ENCODE results near the gene GPC5. TPM values are rescaled to one million over a fixed set of nuclear protein-coding genes. Genes with fewer than 3 reads are reported as not detected.

Gene GPC5
- total and polyA plus RNA-seq, 2 experiments from 2014 or later: 0.32 TPM; not detected in 1

- H3K9ac ChIP-seq: no peak overlapping the region
- H3K9me2 ChIP-seq (ENCODE audit: insufficient read depth): no peaks in the 10 kb centered on the region
- DNase-seq: no peak
- H4K20me1 ChIP-seq (ENCODE audit: insufficient read depth): no peaks in the 10 kb centered on the region
- no peaks in the 10 kb centered on the region for H3K36me3 ChIP-seq (ENCODE audit: low read depth)
- H3K9me3 ChIP-seq (ENCODE audit: low read depth): no peaks in the 10 kb centered on the region
- H2AFZ ChIP-seq: no peak overlapping the region
- in situ Hi-C loops (cut with MboI): no loop called here
- no peaks in the 10 kb centered on the region for H3K4me1 ChIP-seq (ENCODE audit: insufficient read depth)
- H3K4me2 ChIP-seq (ENCODE audit: unreplicated experiment): no peak overlapping the region
- no peak overlapping the region for H3K4me3 ChIP-seq
- WGBS, 2 experiments (ENCODE audit: low coverage in 1 of 2, low lambda C conversion rate in 2 of 2, missing lambda C conversion rate in 2 of 2): 35 to 49% methylated on average over 2 of the region's 2 CpGs
- no peaks in the 10 kb centered on the region for H3K79me2 ChIP-seq (ENCODE audit: insufficient read depth)
- no peak for TF ChIP-seq EZH2phosphoT487 (IDR thresholded peaks at IDR 0.05; ENCODE audit: insufficient read depth, low read depth)
- TF ChIP-seq EZH2 (IDR thresholded peaks at IDR 0.05; ENCODE audit: insufficient read depth, poor library complexity, severe bottlenecking): no peak
- peaks cover 38% of the 10 kb centered on the region for H3K27me3 ChIP-seq (replicated peaks; ENCODE audit: insufficient read depth)
- no peaks in the 10 kb centered on the region for H3F3A ChIP-seq (ENCODE audit: insufficient read depth)
- no peak overlapping the region for H3K27ac ChIP-seq
These were observed 13.5 kb upstream of the GPC5 start for GRCh38 chr13:91384896-91385295.

GRCh38 chr13:91389186-91389585 lies 9.2 kb upstream of the GPC5 start:
- Histone ChIP-seq H3K27ac (no peak overlapping the region), H3K9me3 (ENCODE audit: low read depth) (no peaks in the 10 kb centered on the region), H3K4me2 (ENCODE audit: unreplicated experiment) (no peak overlapping the region), H4K20me1 (ENCODE audit: insufficient read depth) (no peaks in the 10 kb centered on the region), H3K4me3 (no peak overlapping the region), H3K4me1 (ENCODE audit: insufficient read depth) (no peaks in the 10 kb centered on the region), H2AFZ (no peak overlapping the region), H3K36me3 (ENCODE audit: low read depth) (no peaks in the 10 kb centered on the region), H3K27me3 (replicated peaks; ENCODE audit: insufficient read depth) (peaks cover 27% of the 10 kb centered on the region), H3F3A (ENCODE audit: insufficient read depth) (no peaks in the 10 kb centered on the region), H3K9ac (no peak overlapping the region), H3K9me2 (ENCODE audit: insufficient read depth) (no peaks in the 10 kb centered on the region), H3K79me2 (ENCODE audit: insufficient read depth) (no peaks in the 10 kb centered on the region)
- WGBS, 2 experiments (ENCODE audit: low coverage in 1 of 2, low lambda C conversion rate in 2 of 2, missing lambda C conversion rate in 2 of 2): 31 to 37% methylated on average over 2 of the region's 2 CpGs
- in situ Hi-C loops (cut with MboI): no loop called here
- DNase-seq: no peak
- no peak for TF ChIP-seq EZH2phosphoT487 (IDR thresholded peaks at IDR 0.05; ENCODE audit: insufficient read depth, low read depth)
- TF ChIP-seq EZH2 (IDR thresholded peaks at IDR 0.05; ENCODE audit: insufficient read depth, poor library complexity, severe bottlenecking): no peak

GRCh38 chr13:91397595-91397994 lies 826 bp upstream of the GPC5 start:
- H3K27ac ChIP-seq: no peak overlapping the region
- H3K27me3 ChIP-seq (replicated peaks; ENCODE audit: insufficient read depth): peaks cover 70% of the 10 kb centered on the region
- no peak overlapping the region for H3K4me2 ChIP-seq (ENCODE audit: unreplicated experiment)
- no peak for TF ChIP-seq EZH2 (IDR thresholded peaks at IDR 0.05; ENCODE audit: insufficient read depth, poor library complexity, severe bottlenecking)
- TF ChIP-seq EZH2phosphoT487 (IDR thresholded peaks at IDR 0.05; ENCODE audit: insufficient read depth, low read depth): no peak
- H3K9me2 ChIP-seq (ENCODE audit: insufficient read depth): no peaks in the 10 kb centered on the region
- no peak overlapping the region for H3K9ac ChIP-seq
- H3K36me3 ChIP-seq (ENCODE audit: low read depth): no peaks in the 10 kb centered on the region
- H2AFZ ChIP-seq: no peak overlapping the region
- H3K9me3 ChIP-seq (ENCODE audit: low read depth): no peaks in the 10 kb centered on the region
- H3K4me3 ChIP-seq: no peak overlapping the region
- no peaks in the 10 kb centered on the region for H3F3A ChIP-seq (ENCODE audit: insufficient read depth)
- H4K20me1 ChIP-seq (ENCODE audit: insufficient read depth): no peaks in the 10 kb centered on the region
- no peaks in the 10 kb centered on the region for H3K4me1 ChIP-seq (ENCODE audit: insufficient read depth)
- no peak for DNase-seq
- in situ Hi-C loops (cut with MboI): no loop called here
- no peaks in the 10 kb centered on the region for H3K79me2 ChIP-seq (ENCODE audit: insufficient read depth)
- 95 to 100% methylated on average over 1 of the region's 1 CpG for WGBS, 2 experiments (ENCODE audit: low coverage in 1 of 2, low lambda C conversion rate in 2 of 2, missing lambda C conversion rate in 2 of 2)

- no peaks in the 10 kb centered on the region for H3F3A ChIP-seq (ENCODE audit: insufficient read depth)
- H3K27ac ChIP-seq: no peak overlapping the region
- TF ChIP-seq EZH2phosphoT487 (IDR thresholded peaks at IDR 0.05; ENCODE audit: insufficient read depth, low read depth) (no peak), EZH2 (IDR thresholded peaks at IDR 0.05; ENCODE audit: insufficient read depth, poor library complexity, severe bottlenecking) (no peak)
- H2AFZ ChIP-seq: peak overlapping the region; percentile 74; the same call in 1 of the 2 replicates
- H3K9ac ChIP-seq: no peak overlapping the region
- H4K20me1 ChIP-seq (ENCODE audit: insufficient read depth): no peaks in the 10 kb centered on the region
- no peak overlapping the region for H3K4me2 ChIP-seq (ENCODE audit: unreplicated experiment)
- no peak overlapping the region for H3K4me3 ChIP-seq
- no peaks in the 10 kb centered on the region for H3K9me3 ChIP-seq (ENCODE audit: low read depth)
- peaks cover 68% of the 10 kb centered on the region for H3K27me3 ChIP-seq (replicated peaks; ENCODE audit: insufficient read depth)
- 17 to 24% methylated on average over 42 to 44 of the region's 44 CpGs for WGBS, 2 experiments (ENCODE audit: low coverage in 1 of 2, low lambda C conversion rate in 2 of 2, missing lambda C conversion rate in 2 of 2)
- no peaks in the 10 kb centered on the region for H3K4me1 ChIP-seq (ENCODE audit: insufficient read depth)
- no peaks in the 10 kb centered on the region for H3K9me2 ChIP-seq (ENCODE audit: insufficient read depth)
- H3K79me2 ChIP-seq (ENCODE audit: insufficient read depth): no peaks in the 10 kb centered on the region
- no peaks in the 10 kb centered on the region for H3K36me3 ChIP-seq (ENCODE audit: low read depth)
- in situ Hi-C loops (cut with MboI): no loop called here
- no peak for DNase-seq
These were observed 1.0 kb downstream of the GPC5 start for GRCh38 chr13:91399189-91400062.

Measured in GM23248 (cell line).